ENCODE measurements around the gene CELF2.

GRCh38 chr10:11176746-11177145 lies 159.1 kb downstream of the CELF2 start:
- TF ChIP-seq CTCF (IDR thresholded peaks at IDR 0.05; ENCODE audit: borderline replicate concordance, extremely low read depth, low read length, poor library complexity, severe bottlenecking) (no peak), EZH2 (IDR thresholded peaks at IDR 0.05; ENCODE audit: borderline replicate concordance, low read depth, low read length, severe bottlenecking) (no peak)

Measured in DND-41 (cell line).